SH-SY5Y (cell line): ENCODE data around the gene LAMC1.

Experiments
- GATA2 ChIP-seq: IDR thresholded peaks from 2 replicates; pipeline ENCODE4 v1.6.1; 2011; ENCODE audit warnings: mild to moderate bottlenecking, low read depth, low read length
- GATA3 ChIP-seq: IDR thresholded peaks from 2 replicates; pipeline ENCODE4 v1.6.1; 2011; ENCODE audit warnings: low read depth, mild to moderate bottlenecking, low read length, moderate library complexity

GRCh38 chr1:183077097-183077496 is 53.9 kb downstream of the LAMC1 start:
- TF ChIP-seq GATA3 (no peak), GATA2 (no peak)
